Endometrial microvascular endothelial cells (primary cell): ENCODE data around the gene LRCOL1. TPM values are rescaled to one million over a fixed set of nuclear protein-coding genes. Genes with fewer than 3 reads are reported as not detected.

ENCODE experiments used
- in situ Hi-C: cut with HindIII; loops from 2 replicates; pipeline ENCODE4 v1.10.0; 2017; ENCODE audit warnings: low sequenced_read_pairs, low pct_unique_long_range_greater_than_20kb; ENCODE audit errors: inconsistent ontology term
- total RNA-seq: library from RNA; depleted of rRNA; stranded (reverse); fragments of >200 nt; gene quantifications from one replicate; pipeline ENCODE4 v1.2.3, GENCODE V29; 2015; ENCODE audit errors: inconsistent ontology term

LRCOL1 gene
- total RNA-seq, 1 donor from 2014 or later, result not detected

DNA sequence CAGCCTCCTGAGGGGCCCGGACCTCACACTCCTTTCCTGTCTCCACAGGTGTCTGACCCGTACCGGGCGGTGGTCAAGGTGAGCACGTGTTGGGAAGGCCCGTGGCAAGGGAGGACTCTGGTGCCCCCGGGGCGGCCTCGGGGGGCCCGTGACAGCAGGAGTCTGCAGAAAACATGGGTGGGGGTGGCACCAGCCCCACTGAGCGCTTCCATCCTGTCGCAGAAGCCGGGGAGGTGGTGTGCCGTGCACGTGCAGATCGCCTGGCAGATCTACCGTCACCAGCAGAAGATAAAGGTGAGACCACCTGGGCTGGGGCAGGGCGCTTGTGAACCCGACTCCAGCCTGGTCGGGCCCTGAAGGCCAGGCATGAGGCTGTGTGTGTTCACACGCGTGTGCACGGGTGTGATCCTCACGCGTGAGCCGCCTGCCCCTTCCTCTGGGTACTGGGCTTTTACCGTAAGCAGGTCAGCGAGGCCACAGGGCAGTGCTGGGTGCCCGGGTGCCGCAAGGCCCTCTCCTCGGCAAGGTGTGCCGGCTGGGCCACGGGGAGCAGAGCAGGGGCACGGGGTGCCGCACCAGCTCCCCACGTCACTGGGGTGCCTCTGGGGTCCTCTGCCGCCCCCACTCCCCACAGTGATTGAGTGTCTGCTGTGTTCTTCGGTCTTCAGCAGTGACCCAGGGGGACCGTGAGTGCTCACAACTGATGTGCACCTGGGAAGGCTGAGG, 35.9 kb downstream of the LRCOL1 start:
- in situ Hi-C loops, result no loop called here

DNA sequence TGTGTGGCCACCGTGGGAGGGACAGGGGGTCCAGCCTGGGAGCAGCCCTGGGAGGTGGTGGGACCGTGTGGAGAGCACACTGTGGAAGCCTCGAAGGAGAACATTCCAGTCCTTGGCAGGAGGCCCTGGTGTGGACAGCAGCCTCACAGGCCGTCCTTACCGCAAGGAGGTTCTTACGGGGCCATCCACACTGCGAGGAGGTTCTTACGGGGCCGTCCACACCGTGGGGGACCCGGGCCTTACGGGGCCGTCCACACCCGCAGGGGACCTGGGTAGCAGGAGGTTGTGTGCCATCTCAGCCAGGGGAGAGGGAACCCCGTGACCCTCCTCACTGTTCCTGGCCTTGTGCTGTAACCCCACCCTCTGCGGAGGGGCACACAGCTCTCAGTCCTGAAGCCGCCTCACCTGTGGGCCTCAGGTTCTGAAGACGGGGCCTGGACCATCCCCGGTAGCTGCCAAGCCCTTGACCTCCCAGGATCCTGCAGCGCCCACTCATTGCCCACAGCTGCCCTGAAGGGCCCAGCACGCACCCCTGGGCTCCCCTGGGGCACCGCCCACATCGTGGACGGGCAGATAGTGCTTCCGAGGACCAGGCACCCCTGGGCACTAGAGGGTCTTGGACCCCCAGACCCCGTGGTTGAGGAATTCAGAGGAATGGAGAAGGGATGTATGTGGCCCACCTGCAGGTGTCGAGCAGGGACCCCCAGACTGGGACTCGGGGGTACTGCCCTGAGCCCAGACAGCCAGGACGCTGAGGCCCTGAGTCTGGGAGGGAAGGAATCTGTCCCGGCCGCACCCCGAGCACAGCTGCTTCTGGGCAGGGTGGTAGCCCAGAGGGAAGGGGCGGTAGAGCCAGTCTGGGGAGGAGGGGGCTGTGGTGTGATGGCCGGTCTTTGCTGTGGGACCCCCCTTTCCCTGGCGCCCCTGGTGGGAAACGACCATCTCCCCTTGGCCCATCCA, 37.3 kb downstream of the LRCOL1 start:
- in situ Hi-C loops, result no loop called here

DNA sequence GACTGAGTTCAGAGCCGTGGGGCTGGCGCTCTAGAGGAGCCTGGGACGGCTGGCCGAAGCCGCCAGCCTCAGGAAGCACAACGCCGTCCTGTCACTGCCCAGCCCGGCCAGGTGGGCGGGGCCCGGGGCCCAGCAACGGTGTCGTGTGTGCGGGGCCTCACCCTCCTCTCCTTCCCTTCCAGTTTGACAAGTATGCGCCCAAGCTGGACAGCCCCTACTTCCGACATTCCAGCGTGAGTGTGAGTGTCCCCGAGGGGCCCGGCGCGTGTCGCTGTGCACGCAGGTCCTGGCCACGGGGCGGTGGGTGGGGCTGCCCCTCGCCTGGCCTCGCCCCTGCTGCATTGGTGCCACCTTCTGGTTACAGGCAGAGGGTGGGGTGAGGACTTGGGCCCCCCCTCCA, 38.3 kb downstream of the LRCOL1 start:
- in situ Hi-C loops, result no loop called here

DNA sequence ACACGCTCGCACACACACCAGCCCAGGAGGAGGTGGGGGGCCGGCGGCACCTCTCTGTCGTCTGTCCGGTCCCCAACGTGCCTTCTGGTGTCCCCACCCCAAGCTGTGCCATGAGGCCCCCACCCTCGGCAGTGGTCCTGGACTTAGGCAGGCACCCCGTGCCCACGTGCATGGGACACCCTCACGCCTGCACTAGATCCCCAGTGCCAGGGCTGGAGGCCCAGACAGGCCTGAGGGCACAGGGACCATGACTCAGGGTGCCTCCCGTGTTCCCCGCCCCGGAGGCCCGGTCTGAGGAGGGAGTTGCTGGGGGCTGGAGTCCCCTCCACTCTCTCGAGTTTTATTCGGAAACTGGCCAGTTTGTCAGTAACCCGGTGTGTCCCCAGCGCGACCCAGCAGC, 38.8 kb downstream of the LRCOL1 start:
- in situ Hi-C loops, result no loop called here

DNA sequence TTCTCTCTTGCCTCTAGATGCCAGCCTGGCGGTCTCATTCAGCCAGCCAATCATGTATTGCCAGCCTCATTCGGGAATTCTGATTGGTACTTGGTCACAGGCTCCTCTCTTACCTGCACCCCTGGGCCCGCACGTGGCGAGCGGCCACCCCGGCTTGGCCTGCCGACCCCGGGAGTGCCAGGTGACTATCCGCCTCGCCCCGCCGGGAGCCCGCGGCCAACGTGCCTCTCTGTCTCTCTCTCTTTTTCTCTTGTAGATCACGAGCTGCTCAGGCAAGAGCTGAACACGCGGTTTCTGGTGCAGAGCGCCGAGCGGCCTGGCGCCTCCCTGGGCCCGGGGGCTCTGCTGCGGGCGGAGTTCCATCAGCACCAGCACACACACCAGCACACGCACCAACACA, 39.3 kb downstream of the LRCOL1 start:
- in situ Hi-C loops, result no loop called here

DNA sequence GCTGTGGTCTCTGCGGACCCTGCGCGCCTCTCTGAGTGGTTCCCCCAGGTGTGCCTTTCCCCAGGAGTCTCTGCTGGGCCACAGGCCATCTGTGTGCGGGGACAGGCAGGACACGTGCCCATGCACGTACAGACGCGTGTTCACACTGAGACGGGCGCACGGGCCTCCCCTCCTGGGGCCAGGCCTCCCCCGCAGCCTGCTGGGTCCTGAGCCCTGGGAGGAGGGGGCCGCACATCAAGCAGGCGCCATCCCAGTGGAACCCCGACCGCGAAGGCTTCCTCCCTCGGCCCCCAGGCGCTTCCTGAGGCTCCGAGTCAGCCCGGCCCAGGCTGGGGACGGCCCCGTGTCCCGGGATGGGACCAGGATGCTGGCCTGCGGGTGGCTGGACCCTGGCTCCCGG, 39.7 kb downstream of the LRCOL1 start:
- in situ Hi-C loops, result no loop called here

DNA sequence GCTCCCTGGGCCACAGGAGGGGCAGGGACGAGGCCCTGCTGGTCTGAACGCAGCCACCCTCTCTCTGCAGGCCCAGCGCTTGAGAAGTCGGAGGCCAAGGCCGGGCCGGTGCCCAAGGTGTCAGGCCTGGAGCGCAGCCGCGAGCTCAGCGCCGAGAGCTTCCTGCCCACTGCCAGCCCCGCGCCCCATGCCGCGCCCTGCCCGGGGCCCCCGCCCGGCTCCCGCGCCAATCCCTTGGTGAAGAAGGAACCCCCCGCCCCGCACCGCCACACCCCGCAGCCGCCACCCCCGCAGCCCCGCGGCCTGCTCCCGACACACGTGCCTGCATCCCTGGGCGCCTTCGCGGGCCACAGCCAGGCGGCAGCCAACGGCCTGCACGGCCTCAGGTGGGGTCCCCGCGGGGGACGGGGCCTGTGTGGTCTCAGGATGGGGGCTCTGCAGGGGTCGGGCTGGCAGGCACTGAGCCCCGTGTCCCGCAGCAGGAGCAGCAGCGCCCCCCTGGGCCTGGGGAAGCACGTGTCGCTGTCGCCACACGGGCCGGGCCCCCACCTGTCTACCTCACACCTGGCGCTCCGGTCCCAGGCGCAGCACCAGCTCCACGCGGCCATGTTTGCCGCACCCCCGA, 40.4 kb downstream of the LRCOL1 start:
- in situ Hi-C loops, result no loop called here

DNA sequence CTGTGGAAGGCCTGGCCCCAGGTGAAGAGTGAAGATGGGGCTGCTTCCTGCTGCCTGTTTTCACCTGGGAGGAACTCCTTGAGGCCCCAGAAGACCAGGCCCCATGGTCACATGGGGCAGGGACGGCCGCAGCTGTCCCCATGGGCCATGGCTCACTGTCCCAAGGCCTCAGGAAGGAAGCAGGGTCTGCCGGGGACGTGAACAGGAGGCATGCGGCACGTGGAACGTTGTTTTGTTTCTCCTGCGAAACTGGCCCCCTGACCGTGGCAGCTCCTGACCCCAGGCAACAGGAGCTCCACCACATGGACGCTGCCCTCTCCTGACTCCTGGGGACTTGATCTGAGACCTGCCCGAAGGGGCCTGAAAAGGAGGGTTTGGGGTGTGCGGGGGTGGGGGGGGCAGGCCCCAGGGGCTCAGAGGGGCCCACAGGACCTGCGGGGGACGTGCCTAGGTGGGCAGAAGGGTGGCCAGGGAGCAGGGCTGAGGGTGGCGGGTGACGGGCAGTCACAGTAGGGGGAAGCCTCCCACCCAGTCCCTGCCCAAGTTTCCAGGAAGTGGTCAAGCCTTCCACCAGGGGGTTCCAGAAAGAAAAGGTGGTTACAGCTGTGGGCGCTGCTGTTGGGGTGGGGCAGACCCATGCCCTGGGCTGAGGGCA, 41.4 kb downstream of the LRCOL1 start:
- in situ Hi-C loops, result no loop called here

DNA sequence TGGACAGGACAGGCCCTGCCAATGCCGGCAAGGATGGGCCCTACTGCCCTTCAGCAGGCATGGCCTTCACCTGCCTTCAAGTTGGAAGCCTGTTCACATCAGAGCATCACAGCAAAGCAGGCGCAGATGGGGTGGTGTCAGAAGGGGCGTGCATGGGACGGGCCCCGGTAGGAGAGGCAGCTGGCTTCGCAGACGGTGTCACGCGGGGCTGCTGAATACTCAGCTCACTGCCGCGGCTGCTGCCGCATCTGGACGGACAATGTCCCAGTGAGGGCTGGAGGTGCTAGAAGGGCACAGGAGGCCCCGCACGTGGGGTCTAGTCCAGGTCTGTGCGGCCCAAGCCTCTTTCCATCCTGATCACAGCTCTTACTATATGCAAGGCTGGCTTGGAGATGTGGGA, 42.1 kb downstream of the LRCOL1 start:
- in situ Hi-C loops, result no loop called here

DNA sequence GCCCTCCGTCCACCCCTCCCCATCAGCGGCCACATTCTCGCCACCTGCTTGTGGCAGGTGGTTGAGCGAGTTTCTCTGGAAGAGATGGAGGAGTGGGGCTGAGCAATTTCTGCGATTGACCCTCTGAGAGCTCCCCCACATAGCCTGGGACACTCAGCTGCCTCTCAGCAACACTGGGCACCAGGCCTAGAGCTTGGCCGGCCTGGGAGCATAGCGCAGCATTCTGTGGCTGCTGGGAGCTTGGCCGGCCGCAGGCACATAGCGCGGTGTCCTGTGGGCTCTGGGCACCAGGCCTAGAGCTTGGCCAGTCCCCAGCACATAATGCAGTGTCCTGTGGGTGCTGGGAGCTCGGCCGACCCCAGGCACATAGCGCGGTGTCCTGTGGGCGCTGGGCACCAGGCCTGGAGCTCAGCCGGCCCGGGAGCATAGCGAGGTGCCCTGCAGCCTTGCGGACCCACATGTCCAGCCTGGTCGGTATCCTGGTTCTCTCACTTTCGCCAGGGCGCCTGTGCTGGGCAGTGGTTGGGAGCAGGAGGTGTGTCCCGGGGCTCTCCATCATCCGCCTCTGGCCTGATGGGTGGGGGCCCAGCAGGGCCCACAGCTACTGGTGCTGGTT, 43.8 kb downstream of the LRCOL1 start:
- in situ Hi-C loops, result no loop called here

DNA sequence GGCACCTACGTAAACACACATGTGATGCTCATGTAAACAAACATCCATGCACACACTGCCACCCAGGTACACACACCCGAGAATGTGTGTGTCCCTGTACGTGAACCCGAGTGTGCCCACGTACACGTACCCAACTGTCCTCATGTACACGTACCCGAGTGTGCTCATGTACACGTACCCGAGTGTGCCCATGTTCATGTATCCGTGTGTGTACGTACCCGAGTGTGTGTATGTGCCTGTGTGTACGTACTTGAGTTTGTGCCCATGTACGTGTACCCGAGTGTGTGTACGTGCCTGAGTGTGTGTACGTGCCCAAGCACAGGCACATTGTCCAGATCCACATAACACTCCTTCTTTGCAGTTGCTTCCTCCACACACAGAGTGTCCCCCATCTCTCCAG, 45.0 kb downstream of the LRCOL1 start:
- in situ Hi-C loops, result no loop called here

DNA sequence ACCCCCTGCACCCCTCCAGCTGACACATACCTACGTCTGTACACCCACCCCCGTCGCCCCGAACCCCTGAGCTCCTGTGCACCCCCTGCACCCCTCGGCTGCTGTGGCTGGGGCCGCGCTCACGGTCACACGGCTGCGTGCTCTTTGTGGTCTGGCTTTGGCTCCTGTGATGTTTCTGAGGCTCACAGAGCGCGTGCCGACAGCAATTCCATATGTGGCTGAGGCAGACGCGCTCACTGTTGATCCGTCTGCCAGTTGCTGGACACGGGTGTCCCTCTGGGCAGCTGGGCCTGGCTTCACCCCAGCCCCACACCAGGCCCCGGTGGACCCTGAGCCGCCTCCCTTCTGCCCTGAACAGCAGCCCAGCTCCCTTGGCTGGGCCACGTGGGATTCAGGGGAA, 46.5 kb downstream of the LRCOL1 start:
- in situ Hi-C loops, result no loop called here

DNA sequence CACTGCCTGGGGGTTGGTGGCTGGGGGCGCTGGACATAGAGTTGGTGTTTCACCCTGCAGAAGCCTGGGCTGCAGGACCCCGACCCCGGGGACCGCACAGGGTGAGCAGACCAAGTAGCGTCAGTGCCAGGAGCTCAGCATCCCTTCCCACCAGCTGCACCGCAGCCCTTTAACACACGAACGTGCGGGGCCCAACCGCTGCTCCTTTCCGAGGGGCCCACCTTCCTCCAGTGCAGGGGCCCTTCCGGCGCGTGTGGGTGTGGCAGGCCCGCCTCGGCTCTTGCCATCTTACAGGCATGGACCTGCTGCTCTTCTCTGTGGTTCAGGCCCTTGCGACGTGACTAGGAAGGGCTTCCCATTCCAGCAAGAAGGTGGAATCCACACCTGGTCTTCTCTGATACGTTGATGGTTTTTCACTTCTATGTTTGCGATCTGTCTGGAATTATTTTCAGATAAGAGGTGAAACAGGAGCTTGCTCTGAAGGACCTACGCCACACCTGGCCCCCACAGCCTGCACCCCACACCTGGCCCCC, 47.8 kb downstream of the LRCOL1 start:
- in situ Hi-C loops, result no loop called here

DNA sequence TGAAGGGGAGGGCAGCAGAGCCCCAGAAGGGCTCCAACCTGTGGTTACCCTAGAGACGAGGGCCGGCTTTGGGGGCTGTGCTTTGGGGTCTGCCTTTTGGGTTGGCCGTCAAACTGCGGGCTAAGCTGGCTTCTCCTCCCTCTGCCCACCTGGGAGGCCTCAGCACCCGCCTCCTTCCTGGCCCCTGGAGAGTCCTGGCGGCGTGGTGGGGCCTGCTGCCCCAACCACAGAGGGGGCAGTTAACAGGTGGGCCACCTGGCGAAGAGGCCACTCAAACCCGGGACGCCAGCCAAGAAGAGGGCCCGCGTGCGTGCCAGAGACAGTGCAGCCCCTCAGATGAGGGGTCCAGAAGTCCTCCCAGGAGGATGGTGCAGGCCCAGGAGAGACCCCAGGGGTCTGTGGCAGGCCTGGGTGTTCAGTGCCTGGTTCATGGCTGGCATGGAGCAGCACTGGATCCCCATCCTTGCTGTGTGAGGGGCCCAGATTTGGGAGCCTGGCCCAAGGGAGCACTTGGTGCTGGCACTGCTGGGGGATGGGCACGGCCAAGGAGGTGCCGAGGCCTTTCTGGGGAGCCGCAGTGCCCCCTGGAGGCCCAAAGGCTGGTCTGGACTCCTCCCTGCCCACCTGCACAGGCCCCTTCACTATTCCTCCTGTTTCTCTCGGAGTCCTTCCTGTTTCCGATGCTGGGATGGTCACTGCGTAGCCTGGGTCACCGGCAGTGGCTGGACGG, 48.8 kb downstream of the LRCOL1 start:
- in situ Hi-C loops, result no loop called here

DNA sequence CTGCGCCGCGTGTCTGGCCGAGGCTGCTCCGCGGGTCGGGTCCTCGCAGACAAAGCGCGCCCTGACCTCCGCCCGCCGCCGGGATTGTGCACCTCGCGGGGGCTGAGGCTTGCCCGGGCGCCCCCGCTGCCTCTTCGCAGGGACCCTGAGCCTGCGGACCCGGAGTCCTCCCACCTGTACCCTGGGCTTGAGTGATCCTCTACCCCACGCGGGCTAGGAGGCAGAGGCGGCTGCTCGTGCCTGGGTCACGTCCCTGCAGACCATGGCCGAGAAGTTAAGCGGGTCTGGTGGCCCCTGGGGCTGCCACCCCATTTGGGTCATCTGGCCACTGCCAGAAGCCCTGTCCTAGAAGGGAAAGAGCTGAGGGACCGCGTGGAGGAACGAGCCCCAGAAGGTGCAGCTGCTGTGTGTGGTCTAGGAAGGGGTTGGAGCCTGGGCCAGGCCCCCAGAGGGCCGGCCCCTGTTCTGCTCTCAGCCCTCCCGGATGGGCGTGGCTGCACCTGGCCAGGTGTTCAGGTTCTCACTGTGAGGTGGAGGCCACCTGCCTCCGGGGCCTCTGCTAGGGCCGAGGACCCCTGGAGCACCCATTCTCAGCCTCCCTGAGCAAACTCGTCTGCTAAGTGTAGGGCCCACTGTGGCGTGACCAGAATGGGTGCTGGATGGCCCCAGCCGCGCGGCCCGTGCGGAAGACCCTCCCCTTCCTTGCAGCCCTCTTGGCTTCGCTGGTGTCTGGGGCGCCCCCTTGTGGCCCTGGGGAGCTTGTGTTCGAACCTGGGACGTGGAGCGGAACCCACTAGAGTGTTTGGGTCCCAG, 49.6 kb downstream of the LRCOL1 start:
- in situ Hi-C loops, result no loop called here

DNA sequence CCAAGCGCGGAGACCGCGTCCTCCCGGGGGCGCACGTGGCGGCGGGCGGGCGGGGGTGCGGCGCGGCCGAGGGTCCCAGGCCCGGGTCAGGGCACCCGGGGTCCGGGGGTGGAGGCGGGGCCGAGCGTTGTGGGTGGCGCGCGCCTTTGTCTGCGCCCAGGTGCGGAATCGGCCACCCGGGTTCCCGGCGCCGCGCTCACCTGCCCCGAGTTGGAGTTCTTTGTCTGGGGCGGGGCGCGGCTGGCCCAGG, 50.1 kb downstream of the LRCOL1 start:
- in situ Hi-C loops, result no loop called here

DNA sequence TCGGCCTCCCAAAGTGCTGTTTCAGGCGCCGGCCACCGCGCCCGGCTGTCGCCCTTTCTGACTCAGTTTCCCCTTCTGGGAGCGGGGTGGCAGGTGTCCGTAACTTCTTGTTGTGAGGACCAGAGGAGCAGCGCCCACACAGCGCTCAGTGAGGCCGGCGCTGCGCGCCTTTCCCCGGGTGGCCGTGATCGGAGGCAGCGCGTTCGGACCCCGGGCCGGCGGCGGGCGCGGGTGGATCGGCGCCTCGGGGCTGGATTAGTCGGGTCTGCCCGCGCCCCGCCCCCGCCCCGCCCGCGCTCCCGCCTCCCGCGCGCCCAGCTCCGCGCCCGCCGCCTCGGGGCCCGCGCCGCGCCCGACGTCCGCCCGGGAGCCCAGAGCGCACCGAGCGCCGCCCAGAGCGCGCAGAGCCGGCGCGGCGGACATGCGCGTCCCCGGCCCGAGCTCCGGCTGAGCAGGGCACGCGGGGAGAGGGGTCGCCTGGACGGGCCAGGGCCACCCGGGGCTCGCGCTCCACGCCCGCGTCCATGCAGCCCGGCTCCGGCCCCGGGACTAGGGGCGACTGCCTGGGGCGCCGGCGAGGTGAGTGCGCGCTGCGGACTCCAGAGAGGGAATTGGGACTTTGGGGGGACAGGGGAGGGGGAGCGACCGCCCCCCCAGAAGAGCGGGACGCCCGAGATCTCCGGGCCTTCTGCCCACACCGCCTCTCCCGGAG, 50.6 kb downstream of the LRCOL1 start:
- in situ Hi-C loops, result no loop called here
